ENCODE measurements around the gene ACTL6A. TPM values are rescaled to one million over a fixed set of nuclear protein-coding genes. Genes with fewer than 3 reads are reported as not detected.
A peak's percentile ranks its signal among the peaks of the same experiment; 100 is the strongest.

The ACTL6A gene
- total RNA-seq, 2 donors from 2014 or later = 27.0 to 28.9 TPM

GRCh38 chr3:179565496-179565895 lies 2.8 kb downstream of the ACTL6A start:
- intact Hi-C loops (cut with DNase I) = loop anchor here (10.0 kb wide), 2 partner anchors 111 to 241 kb away; partner anchors contain the start of genes GNB4 (in 1 of the 2) and ZNF639 (in 1 of the 2)
- no peak for DNase-seq (ENCODE audit: low spot score)

GRCh38 chr3:179580992-179581391 lies 18.3 kb downstream of the ACTL6A start:
- intact Hi-C loops (cut with DNase I) = no loop called here

GRCh38 chr3:179589143-179589542 lies 26.4 kb downstream of the ACTL6A start:
- intact Hi-C loops (cut with DNase I) = no loop called here
- DNase-seq (ENCODE audit: low spot score) = no peak

More at GRCh38 chr3:179580992-179581391, 18.3 kb downstream of the ACTL6A start:
- no peak for DNase-seq (ENCODE audit: low spot score)

- intact Hi-C loops (cut with DNase I) = no loop called here
- DNase-seq (ENCODE audit: low spot score) = no peak
These were observed 27.9 kb downstream of the ACTL6A start for GRCh38 chr3:179590669-179591068.

- no peak for DNase-seq (ENCODE audit: low spot score)
- intact Hi-C loops (cut with DNase I) = no loop called here
These were observed 28.6 kb downstream of the ACTL6A start for GRCh38 chr3:179591313-179591712.

- no peak for DNase-seq (ENCODE audit: low spot score)
- intact Hi-C loops (cut with DNase I) = no loop called here
These were observed 36.8 kb downstream of the ACTL6A start for GRCh38 chr3:179599531-179599930.

- intact Hi-C loops (cut with DNase I) = no loop called here
- no peak for DNase-seq (ENCODE audit: low spot score)
These were observed 40.6 kb downstream of the ACTL6A start for GRCh38 chr3:179603321-179603720.

- DNase-seq (ENCODE audit: low spot score) = no peak
These were observed 41.1 kb downstream of the ACTL6A start for GRCh38 chr3:179603831-179604230.

GRCh38 chr3:179604321-179605078 lies 41.8 kb downstream of the ACTL6A start, which contains the start of the genes MRPL47 and NDUFB5:
MRPL47 (minus strand) TSS chr3:179604638; CDS start chr3:179604624, 14 bp downstream.
NDUFB5 (plus strand) TSS chr3:179604794; CDS start chr3:179604816, 22 bp downstream.
- intact Hi-C loops (cut with DNase I) = no loop called here
- DNase-seq (ENCODE audit: low spot score) = peak; percentile 98

More at GRCh38 chr3:179603831-179604230, 41.1 kb downstream of the ACTL6A start:
- intact Hi-C loops (cut with DNase I) = no loop called here

- no peak for DNase-seq (ENCODE audit: low spot score)
- intact Hi-C loops (cut with DNase I) = no loop called here
These were observed 43.9 kb downstream of the ACTL6A start for GRCh38 chr3:179606534-179607085.

- intact Hi-C loops (cut with DNase I) = no loop called here
- no peak for DNase-seq (ENCODE audit: low spot score)
These were observed 46.4 kb downstream of the ACTL6A start for GRCh38 chr3:179608931-179609720.

- intact Hi-C loops (cut with DNase I) = no loop called here
- no peak for DNase-seq (ENCODE audit: low spot score)
These were observed 47.3 kb downstream of the ACTL6A start for GRCh38 chr3:179610066-179610465.

- intact Hi-C loops (cut with DNase I) = no loop called here
- DNase-seq (ENCODE audit: low spot score) = no peak
These were observed 51.1 kb downstream of the ACTL6A start for GRCh38 chr3:179613807-179614206.

- intact Hi-C loops (cut with DNase I) = no loop called here
- no peak for DNase-seq (ENCODE audit: low spot score)
These were observed 52.9 kb downstream of the ACTL6A start for GRCh38 chr3:179615458-179616173.

- no peak for DNase-seq (ENCODE audit: low spot score)
- intact Hi-C loops (cut with DNase I) = no loop called here
These were observed 59.3 kb downstream of the ACTL6A start for GRCh38 chr3:179622023-179622422.

GRCh38 chr3:179624451-179624850 lies 61.7 kb downstream of the ACTL6A start:
- DNase-seq (ENCODE audit: low spot score) = no peak
- intact Hi-C loops (cut with DNase I) = no loop called here

- intact Hi-C loops (cut with DNase I) = no loop called here
- DNase-seq (ENCODE audit: low spot score) = no peak
These were observed 68.2 kb downstream of the ACTL6A start for GRCh38 chr3:179630753-179631451.
